GM21528 (cell line): ENCODE results near the gene PAX1.
A peak's percentile ranks its signal among the peaks of the same experiment; 100 is the strongest.

Source experiments
- ATAC-seq: cut with Tn5 transposase; IDR thresholded peaks from one replicate; pipeline ENCODE4 v1.9.1; 2021; ENCODE audit warnings: mild to moderate bottlenecking, moderate library complexity; ENCODE audit not compliant: unreplicated experiment, low FRiP score

Gene PAX1

GRCh38 chr20:21719592-21720214 is 14.2 kb downstream of the PAX1 start:
- peak; percentile 71 for ATAC-seq

- ATAC-seq = no peak
Observed at GRCh38 chr20:21725892-21726291, 20.4 kb downstream of the PAX1 start.

DNA sequence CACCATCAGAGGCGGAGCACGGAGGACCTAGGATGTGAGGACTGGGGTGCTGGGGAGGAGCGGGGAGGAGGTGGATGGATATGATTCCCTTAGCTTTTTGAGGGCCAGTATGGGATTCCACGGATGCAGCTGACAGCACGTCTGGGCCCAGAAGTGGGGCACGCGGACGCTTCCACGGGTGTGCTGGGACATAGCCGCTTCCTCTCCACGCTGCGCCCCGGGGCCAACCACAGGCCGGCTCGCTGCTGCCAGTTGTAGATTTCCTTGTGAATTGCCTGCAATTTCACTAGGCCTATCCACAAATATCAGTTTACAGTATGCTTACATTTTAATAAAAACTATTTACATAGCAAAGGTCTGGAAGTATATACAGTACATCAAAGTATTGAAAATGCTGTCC is 23.9 kb downstream of the PAX1 start:
- no peak for ATAC-seq

DNA sequence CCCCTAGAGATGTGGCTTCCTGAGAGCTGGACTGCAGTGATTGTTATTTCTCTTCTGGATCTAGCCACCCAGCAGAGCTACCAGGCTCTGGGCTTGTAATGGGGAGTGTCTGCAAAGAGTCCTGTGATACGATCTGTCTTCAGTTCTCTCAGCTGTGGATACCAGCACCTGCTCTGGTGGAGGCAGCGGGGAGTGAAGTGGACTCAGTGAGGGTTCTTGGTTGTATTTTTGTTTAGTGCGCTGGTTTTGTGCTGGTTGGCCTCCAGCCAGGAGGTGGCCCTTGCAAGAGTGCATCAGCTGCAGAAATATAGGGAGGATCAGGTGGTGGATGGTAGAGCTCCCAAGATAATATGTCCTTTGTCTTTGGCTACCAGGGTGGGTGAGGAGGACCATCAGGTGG is 33.7 kb downstream of the PAX1 start:
- no peak for ATAC-seq

DNA sequence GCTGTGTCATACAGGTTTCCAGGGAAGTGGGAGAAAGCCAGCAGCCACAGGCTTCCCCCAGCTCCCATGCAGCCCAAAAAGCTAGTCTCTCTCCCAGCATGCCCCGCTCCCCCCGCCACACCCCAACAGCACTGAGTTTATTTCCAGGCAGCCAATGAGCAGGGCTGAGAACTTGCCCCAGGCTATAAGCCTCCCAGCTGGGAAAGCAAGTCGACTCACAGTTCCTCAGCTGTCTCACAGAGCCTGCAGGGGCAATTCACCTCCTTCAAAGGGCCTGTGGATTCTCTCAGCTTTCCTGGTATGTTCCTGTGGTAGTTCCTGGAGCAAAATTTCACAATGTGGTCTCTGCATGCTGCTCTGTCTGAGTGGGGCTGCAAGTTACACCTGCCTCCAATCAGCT is 34.2 kb downstream of the PAX1 start:
- ATAC-seq = no peak

DNA sequence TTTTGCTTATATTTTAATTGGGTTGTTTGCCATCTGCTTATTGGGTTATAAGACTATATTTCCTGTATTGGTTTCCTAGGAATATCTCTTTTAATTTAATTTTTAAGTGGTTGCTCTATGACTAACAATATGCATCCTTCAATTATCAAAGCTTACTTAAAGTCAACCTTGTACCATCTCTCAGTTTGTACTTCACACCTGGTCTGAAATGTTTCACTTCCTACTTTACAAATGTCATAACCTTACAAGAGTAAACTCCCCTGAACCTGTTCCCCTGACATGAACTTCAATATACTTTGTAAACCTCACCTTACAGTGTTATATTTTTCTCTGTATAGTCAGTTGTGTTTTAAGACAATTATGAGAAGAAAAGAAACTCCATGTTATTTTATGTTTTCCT is 35.8 kb downstream of the PAX1 start:
- no peak for ATAC-seq

- no peak for ATAC-seq
Observed at GRCh38 chr20:21762646-21763045, 57.2 kb downstream of the PAX1 start.

GRCh38 chr20:21767200-21767738 is 61.8 kb downstream of the PAX1 start:
- ATAC-seq = no peak

DNA sequence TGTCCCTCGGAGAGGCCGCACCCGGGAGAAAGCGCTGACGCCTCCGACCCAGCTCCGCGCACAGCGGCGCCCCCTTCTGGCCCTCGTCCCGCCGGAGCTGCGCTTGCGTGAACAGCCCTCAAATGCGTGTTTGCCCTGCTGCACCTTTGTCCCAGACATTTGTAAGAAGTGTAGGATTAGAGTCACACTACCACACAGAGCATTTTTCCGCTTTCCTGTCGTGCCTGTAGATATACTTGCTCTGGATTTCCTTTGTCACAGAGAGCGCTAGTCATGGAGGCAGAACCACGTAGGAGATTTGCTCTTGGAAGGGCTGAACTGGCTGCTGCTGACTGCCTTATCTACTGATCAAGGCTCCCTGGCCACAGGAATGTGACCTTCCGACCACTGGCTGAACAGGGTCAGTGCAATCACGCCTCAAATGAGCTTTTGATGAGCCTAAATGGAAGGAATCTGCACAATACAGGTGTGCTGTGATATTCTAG is 62.3 kb downstream of the PAX1 start:
- no peak for ATAC-seq
